GM18508 (cell line): Measurements from ENCODE around the gene LGALS16.
"Not testable (repeated sequence)": the region's sequence is repeated elsewhere in the genome, so short reads cannot be mapped to it uniquely, and the experiment has no call there.

Experiments used
- ATAC-seq: cut with Tn5 transposase; IDR thresholded peaks from one replicate; pipeline ENCODE4 v1.9.1; 2021; ENCODE audit warnings: moderate number of reproducible peaks; ENCODE audit not compliant: insufficient read depth, unreplicated experiment

Gene LGALS16

GRCh38 chr19:39655613-39656012, at the start of gene LGALS16:
Gene LGALS16, plus strand, starts transcription at chr19:39655913. Its CDS starts 49 bp downstream, at chr19:39655962.
- ATAC-seq = no peak

- no peak for ATAC-seq
Measured at GRCh38 chr19:39607021-39607420, 48.7 kb upstream of the LGALS16 start.

- ATAC-seq = no peak
Measured at GRCh38 chr19:39607561-39607960, 48.2 kb upstream of the LGALS16 start.

GRCh38 chr19:39613597-39613996, 42.1 kb upstream of the LGALS16 start:
- no peak for ATAC-seq

- ATAC-seq = no peak
Measured at GRCh38 chr19:39617745-39618144, 38.0 kb upstream of the LGALS16 start.

GRCh38 chr19:39623946-39624345, 31.8 kb upstream of the LGALS16 start:
- ATAC-seq = no peak

GRCh38 chr19:39627631-39628030, 28.1 kb upstream of the LGALS16 start:
- not testable (repeated sequence) for ATAC-seq

GRCh38 chr19:39631178-39631577, 24.5 kb upstream of the LGALS16 start:
- ATAC-seq = no peak

- no peak for ATAC-seq
Measured at GRCh38 chr19:39631626-39632025, 24.1 kb upstream of the LGALS16 start.

GRCh38 chr19:39637891-39638290, 17.8 kb upstream of the LGALS16 start:
- ATAC-seq = no peak

GRCh38 chr19:39641773-39642172, 13.9 kb upstream of the LGALS16 start:
- ATAC-seq = no peak

- ATAC-seq = no peak
Measured at GRCh38 chr19:39643591-39643990, 12.1 kb upstream of the LGALS16 start.

GRCh38 chr19:39645800-39646411, 9.8 kb upstream of the LGALS16 start:
- no peak for ATAC-seq

- ATAC-seq = no peak
Measured at GRCh38 chr19:39647918-39648317, 7.8 kb upstream of the LGALS16 start.

- ATAC-seq = no peak
Measured at GRCh38 chr19:39659791-39660190, 4.1 kb downstream of the LGALS16 start.

- ATAC-seq = no peak
Measured at GRCh38 chr19:39660661-39661060, 4.9 kb downstream of the LGALS16 start.

GRCh38 chr19:39661565-39661964, 5.9 kb downstream of the LGALS16 start:
- no peak for ATAC-seq

- ATAC-seq = not testable (repeated sequence)
Measured at GRCh38 chr19:39669860-39670259, 14.1 kb downstream of the LGALS16 start.

GRCh38 chr19:39670998-39671397, 15.3 kb downstream of the LGALS16 start:
- no peak for ATAC-seq

GRCh38 chr19:39671739-39672363, 16.1 kb downstream of the LGALS16 start:
- ATAC-seq = no peak

- ATAC-seq = no peak
Measured at GRCh38 chr19:39672473-39672872, 16.8 kb downstream of the LGALS16 start.

- ATAC-seq = not testable (repeated sequence)
Measured at GRCh38 chr19:39673862-39674261, 18.1 kb downstream of the LGALS16 start.
